ENCODE measurements around the gene SH2B3.

- TF ChIP-seq CTCF (IDR thresholded peaks at IDR 0.05; ENCODE audit: low read depth, low read length, poor library complexity, severe bottlenecking), result no peak
- TF ChIP-seq EZH2phosphoT487 (IDR thresholded peaks at IDR 0.05; ENCODE audit: borderline replicate concordance, low read length), result no peak
Observed at GRCh38 chr12:111366583-111366982, 39.1 kb upstream of the SH2B3 start.

Data from DOHH2 (cell line).